Activated naive CD4-positive, alpha-beta T cell treated with anti-CD3 and anti-CD28 coated beads, Interleukin-2, amount 10 ng/mL, durations not matched to agents 7 days and 5 days (primary cell): ENCODE data around the gene NPTXR.

ENCODE experiments used
- CTCF ChIA-PET: fragments of 350-600 bp; sonication (Branson Sonifier 250); formaldehyde crosslinking; loops from one replicate; lab custom pipeline; 2021; ENCODE audit warnings: antibody characterized with exemption; lab: Charles Lee
- DNase-seq: peaks from one replicate; pipeline ENCODE4 v3.0.0-alpha.2; 2020
- H3K27ac Mint-ChIP-seq: one replicate; pipeline ENCODE4 v1.8.0; 2021; ENCODE audit warnings: mild to moderate bottlenecking, moderate library complexity, mixed read lengths
- H3K27me3 Mint-ChIP-seq: one replicate; pipeline ENCODE4 v1.8.0; 2021; ENCODE audit warnings: mild to moderate bottlenecking, mixed read lengths
- H3K36me3 Mint-ChIP-seq: one replicate; pipeline ENCODE4 v1.8.0; 2021; ENCODE audit warnings: mixed read lengths
- H3K4me1 Mint-ChIP-seq: one replicate; pipeline ENCODE4 v1.8.0; 2021; ENCODE audit warnings: mixed read lengths
- H3K4me3 Mint-ChIP-seq: one replicate; pipeline ENCODE4 v1.8.0; 2021; ENCODE audit warnings: mild to moderate bottlenecking, moderate library complexity, mixed read lengths
- H3K9me3 Mint-ChIP-seq: one replicate; pipeline ENCODE4 v1.8.0; 2021; ENCODE audit warnings: mixed read lengths

NPTXR gene

DNA sequence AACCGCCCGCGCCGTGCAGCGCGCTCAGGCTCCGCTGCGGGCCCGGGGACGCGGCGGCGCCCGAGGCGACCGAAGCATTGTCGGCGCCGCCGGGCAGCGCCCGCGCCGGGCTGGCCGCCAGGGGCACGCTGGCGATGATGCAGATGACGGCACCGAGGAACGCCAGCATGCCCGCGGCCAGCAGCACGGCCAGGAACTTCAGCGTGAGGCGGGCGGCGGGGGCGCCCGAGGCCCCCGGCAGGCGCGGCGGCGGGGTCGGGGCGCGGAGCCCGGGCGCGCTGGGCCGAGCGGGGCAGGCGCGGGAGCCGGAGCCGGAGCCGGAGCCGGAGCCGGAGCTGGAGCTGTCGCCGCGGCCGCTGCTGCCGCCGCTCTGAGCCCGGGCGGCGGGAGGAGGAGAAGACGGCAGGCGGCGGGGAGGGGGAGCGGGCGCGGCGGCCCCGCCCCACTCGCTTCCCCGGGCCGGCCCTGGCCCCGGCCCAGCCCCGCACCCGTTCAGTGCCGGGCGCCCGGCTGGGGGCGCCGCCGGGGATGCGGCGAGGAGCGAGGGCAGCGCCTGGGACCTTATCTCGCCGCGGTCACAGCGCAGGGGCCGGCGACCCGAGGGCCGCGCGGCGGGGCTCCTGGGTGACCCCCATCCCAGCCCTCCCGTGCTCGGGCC lies at the start of gene NPTXR:
TSS of gene NPTXR (minus strand) at position 372 of the 658 bp plus-strand sequence.
- H3K9me3 Mint-ChIP-seq: no peaks in the 10 kb centered on the region
- H3K27ac Mint-ChIP-seq: no peak within 1 kb of the TSS
- no peaks in the 10 kb centered on the region for H3K36me3 Mint-ChIP-seq
- H3K4me3 Mint-ChIP-seq: peak within 1 kb of the TSS; percentile 73
- CTCF ChIA-PET: interaction anchor here (0.6 to 1.6 kb wide), 6 partner anchors 9 to 76 kb away, joined by 3 to 7 read pairs (median 4); no protein-coding TSS in a partner anchor
- DNase-seq: peak; percentile 46
- peaks cover 15% of the 10 kb centered on the region for H3K4me1 Mint-ChIP-seq
- peaks cover 80% of the 10 kb centered on the region for H3K27me3 Mint-ChIP-seq

DNA sequence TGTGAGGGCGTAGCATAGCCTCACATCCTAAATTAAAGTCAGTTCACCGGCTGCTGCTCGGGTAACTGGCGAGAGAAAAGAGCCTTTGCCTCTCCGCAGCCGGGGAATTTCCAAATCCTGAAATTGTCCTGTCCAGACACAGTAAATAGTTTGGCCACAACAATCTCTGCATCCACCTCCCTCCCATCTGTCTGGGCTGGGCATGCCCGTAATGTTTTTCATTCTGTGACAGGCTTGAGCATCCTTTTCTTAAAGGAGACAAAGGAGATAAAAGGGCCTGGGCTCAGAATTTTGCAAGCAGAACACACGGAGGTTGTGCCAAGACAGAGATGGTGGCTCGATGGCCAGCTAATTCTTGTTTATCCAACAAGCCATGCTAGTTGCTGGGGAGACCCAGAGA lies 47.4 kb upstream of the NPTXR start:
- Mint-ChIP-seq H3K36me3 (no peaks in the 10 kb centered on the region), H3K4me3 (no peak overlapping the region), H3K4me1 (no peaks in the 10 kb centered on the region), H3K9me3 (no peaks in the 10 kb centered on the region), H3K27me3 (peaks cover 35% of the 10 kb centered on the region), H3K27ac (no peak overlapping the region)
- no peak for DNase-seq
- CTCF ChIA-PET: no interaction called here

DNA sequence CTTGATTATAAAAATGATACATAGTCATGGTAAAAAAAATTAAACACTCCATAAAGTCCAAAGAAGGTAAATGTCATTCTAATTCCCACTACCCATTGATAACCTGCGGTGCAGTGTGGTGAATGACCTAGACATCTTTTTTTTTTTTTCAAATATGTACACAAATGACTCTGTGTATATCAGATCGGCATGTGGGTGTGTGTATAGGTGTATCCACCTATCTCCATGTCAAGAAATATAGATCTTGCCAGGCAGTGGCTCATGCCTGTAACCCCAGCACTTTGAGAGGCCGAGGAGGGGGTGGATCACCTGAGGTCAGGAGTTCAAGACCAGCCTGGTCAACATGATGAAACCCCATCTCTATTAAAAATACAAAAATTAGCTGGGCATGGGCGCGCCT lies 46.5 kb upstream of the NPTXR start:
- no peaks in the 10 kb centered on the region for H3K9me3 Mint-ChIP-seq
- peaks cover 29% of the 10 kb centered on the region for H3K27me3 Mint-ChIP-seq
- no peak overlapping the region for H3K27ac Mint-ChIP-seq
- H3K4me1 Mint-ChIP-seq: no peaks in the 10 kb centered on the region
- no peak overlapping the region for H3K4me3 Mint-ChIP-seq
- DNase-seq: no peak
- CTCF ChIA-PET: interaction anchor here (1.4 kb wide), 1 partner anchor 20 kb away, joined by 4 read pairs; no protein-coding TSS in a partner anchor
- H3K36me3 Mint-ChIP-seq: no peaks in the 10 kb centered on the region

DNA sequence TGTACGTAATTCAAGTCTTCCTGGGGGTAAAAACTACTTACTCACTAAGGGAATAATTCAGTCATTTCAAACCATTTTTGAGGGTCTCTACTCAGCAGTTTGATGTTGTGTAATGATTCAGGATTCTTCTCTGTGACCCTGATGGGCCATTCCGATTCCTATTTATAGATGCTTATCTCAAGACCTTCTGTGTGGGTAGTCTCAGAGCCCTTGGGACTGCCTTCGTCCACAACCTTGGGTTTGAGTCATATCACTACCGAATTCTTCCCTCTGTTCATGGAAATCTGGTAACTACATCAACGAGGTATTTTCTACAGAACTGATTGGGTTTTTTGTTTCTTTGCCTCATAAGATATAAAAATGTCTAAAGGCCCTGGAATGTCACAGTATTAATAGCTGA lies 42.5 kb upstream of the NPTXR start:
- H3K27me3 Mint-ChIP-seq: peaks cover 27% of the 10 kb centered on the region
- CTCF ChIA-PET: no interaction called here
- no peak overlapping the region for H3K4me3 Mint-ChIP-seq
- no peak for DNase-seq
- no peaks in the 10 kb centered on the region for H3K36me3 Mint-ChIP-seq
- no peaks in the 10 kb centered on the region for H3K9me3 Mint-ChIP-seq
- peaks cover 17% of the 10 kb centered on the region for H3K4me1 Mint-ChIP-seq
- H3K27ac Mint-ChIP-seq: no peak overlapping the region

DNA sequence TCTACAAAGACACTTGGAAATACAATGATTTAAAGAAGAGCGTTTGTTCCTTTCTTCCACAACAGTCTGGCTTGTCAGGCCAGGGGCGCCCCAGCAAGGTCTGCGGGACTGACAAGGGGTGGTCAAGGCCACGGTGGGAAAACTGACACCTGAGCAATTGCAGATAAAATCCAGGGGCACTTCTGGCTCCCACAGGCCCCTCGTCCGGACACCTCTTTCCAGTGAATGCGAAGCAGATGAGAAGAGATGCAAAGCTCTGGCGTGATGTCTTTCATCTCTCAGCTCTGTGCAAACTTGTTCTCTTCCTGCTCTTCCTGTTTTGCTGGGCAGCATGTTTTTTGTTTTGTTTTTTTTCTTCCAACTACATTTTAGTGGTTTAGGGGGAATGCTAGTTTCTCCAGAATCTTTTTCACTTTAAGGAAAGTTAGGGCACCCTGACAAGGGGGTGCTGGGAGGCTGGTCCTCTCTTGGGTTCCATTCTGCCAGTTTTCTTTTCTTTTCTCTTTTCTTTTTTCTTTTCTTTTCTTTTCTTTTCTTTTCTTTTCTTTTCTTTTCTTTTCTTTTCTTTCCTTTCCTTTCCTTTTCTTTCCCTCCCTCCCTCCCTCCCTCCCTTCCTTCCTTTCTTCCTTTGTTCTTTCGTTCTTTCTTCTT lies 39.3 kb upstream of the NPTXR start:
- no peak for DNase-seq
- Mint-ChIP-seq H3K27ac (peak overlapping the region; percentile 79), H3K27me3 (peaks cover 32% of the 10 kb centered on the region), H3K4me1 (peaks cover 17% of the 10 kb centered on the region), H3K4me3 (no peak overlapping the region), H3K9me3 (no peaks in the 10 kb centered on the region), H3K36me3 (no peaks in the 10 kb centered on the region)
- CTCF ChIA-PET: interaction anchor here (4.2 kb wide), 1 partner anchor 14 kb away, joined by 16 read pairs; no protein-coding TSS in a partner anchor

DNA sequence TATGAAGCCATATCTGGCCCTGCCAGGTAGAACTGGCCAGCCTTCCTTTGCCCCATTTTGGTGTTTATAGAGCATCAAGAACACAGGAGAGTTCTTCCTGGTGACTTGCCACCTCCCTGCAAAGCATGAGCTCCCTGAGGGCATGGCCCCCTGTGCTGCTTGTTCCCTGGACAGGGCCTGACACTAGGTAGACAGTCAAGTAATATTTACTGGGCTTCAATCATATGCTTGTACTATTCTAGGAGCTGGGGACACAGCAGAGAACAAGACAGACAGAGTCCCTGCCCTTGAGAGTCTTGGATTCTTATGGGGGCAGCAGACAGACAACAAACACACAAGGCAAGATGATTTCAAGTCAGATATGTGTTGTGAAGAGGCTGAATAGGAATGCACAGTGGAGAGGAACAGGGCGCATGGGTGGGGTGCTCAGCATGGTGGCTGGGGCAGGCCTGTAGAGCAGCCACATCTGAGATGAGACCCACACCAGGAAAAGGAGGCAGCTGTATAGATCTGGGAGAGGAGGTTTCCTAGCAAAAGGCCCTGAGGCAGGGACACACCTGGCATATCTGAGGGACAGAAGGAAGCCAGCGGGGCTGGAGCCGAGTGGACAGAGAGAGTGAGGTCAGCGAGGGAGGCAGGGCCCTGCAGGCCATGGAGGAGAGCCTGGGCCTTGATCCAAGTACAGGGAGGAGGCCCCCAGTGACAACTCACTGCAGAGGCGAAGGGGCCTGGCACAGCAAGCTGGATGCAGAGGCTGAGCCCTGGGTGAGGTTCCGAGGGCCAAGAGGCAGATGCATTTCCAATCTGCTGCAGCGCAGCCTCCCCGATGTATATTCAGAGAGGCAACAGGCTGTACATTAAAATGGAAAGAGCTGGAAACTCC lies 38.4 kb upstream of the NPTXR start:
- peaks cover 17% of the 10 kb centered on the region for H3K4me1 Mint-ChIP-seq
- H3K27me3 Mint-ChIP-seq: peaks cover 36% of the 10 kb centered on the region
- H3K9me3 Mint-ChIP-seq: no peaks in the 10 kb centered on the region
- no peaks in the 10 kb centered on the region for H3K36me3 Mint-ChIP-seq
- no peak overlapping the region for H3K4me3 Mint-ChIP-seq
- peak overlapping the region; percentile 79 for H3K27ac Mint-ChIP-seq
- CTCF ChIA-PET: interaction anchor here (4.2 kb wide), 1 partner anchor 13 kb away, joined by 16 read pairs; no protein-coding TSS in a partner anchor
- no peak for DNase-seq

DNA sequence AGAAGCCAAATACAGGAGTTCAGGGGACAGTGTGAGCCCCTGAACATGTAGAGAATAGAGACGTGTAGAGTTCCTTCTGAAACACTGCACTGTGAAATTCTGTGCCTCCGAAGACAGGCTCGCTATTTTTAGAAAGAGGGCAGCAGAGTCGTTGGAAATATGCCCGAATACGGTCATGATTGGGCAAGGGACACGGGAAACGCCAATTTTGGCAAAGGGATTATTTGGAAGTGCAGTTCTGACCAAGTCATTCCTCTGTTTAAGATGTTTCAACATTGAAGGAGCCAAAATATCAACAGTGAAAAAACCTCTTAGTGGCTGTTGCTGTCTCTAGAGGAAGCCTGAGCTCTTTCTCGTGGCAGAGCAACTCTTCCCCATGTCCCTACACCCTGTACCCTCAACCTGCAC lies 37.6 kb upstream of the NPTXR start:
- no peak overlapping the region for H3K27ac Mint-ChIP-seq
- H3K4me3 Mint-ChIP-seq: no peak overlapping the region
- no peak for DNase-seq
- no peaks in the 10 kb centered on the region for H3K9me3 Mint-ChIP-seq
- peaks cover 17% of the 10 kb centered on the region for H3K4me1 Mint-ChIP-seq
- H3K36me3 Mint-ChIP-seq: no peaks in the 10 kb centered on the region
- H3K27me3 Mint-ChIP-seq: peaks cover 36% of the 10 kb centered on the region
- CTCF ChIA-PET: interaction anchor here (4.2 kb wide), 1 partner anchor 12 kb away, joined by 16 read pairs; no protein-coding TSS in a partner anchor

DNA sequence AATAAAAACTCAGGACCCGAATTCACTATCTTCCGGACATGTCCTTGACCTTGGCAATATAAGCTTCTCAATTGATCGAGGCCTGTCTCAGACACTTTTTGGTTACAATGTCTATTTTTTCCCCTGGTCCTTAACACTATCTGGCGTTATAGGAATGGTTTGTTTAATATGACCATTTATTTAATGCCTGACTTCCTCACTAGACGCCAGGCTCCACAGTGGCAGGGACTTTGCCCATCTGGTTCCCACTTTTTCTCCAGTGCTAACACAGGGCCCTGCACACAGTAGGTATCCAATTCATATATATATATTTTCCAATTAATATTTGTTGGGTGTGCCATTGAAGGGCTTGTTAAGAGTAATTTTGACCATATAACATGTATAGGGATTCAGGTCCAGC lies 36.1 kb upstream of the NPTXR start:
- CTCF ChIA-PET: interaction anchor here (2.1 kb wide), 1 partner anchor 10 kb away, joined by 7 read pairs; no protein-coding TSS in a partner anchor
- Mint-ChIP-seq H3K27ac (no peak overlapping the region), H3K4me1 (peaks cover 17% of the 10 kb centered on the region), H3K9me3 (no peaks in the 10 kb centered on the region), H3K27me3 (peaks cover 47% of the 10 kb centered on the region), H3K4me3 (no peak overlapping the region), H3K36me3 (no peaks in the 10 kb centered on the region)
- no peak for DNase-seq

DNA sequence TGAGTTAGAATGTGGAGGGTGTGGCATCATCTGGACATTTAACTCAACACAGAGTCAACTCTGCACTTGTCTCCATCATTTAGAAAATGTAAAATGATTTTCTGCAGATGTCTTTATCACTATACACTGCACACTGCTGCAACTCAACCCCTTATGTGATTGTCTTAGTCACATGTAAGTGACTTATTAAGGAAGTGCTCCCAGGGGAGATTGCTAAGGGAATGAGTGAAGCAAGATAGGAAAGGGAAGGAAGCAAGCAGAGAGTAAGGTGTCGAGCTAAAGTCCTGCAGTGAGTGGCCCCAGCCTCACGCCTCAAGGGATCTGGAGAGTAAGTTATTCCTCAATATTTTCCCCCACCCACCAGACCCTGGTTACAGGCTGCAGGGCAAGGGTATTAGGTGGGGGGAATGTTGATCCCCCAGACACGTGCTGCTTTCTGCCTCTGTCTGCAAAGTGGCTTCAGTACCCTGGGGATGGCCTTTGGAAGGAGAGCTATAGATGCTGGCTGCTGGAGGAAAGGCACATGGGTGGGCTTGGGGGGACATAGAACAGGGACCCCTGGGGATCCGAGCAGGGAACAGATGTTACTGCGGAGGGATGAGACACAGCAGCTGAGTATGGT lies 35.4 kb upstream of the NPTXR start:
- CTCF ChIA-PET: interaction anchor here (2.1 kb wide), 1 partner anchor 10 kb away, joined by 7 read pairs; no protein-coding TSS in a partner anchor
- no peaks in the 10 kb centered on the region for H3K36me3 Mint-ChIP-seq
- peaks cover 22% of the 10 kb centered on the region for H3K4me1 Mint-ChIP-seq
- H3K4me3 Mint-ChIP-seq: no peak overlapping the region
- H3K9me3 Mint-ChIP-seq: no peaks in the 10 kb centered on the region
- DNase-seq: no peak
- H3K27me3 Mint-ChIP-seq: peaks cover 46% of the 10 kb centered on the region
- H3K27ac Mint-ChIP-seq: no peak overlapping the region

DNA sequence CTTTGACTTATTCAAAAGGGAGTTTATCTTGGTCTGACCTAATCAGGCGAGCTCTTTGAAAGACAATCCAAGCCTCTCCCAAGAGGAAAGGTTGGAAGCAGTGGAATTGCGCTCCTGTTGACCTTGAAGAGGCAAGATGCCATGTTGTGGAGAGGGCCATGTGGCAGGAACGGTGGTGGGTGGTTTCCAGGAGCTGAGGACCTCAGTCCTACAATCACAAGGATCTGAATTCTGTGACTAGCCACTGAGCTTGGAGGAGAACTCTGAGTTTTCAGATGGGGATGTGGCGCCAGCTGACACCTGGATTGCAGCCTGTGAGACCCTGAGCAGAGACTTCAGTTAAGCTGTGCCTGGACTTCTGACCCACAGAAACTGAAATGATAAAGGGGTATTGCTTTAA lies 34.2 kb upstream of the NPTXR start:
- H3K4me3 Mint-ChIP-seq: no peak overlapping the region
- CTCF ChIA-PET: interaction anchor here (1.1 kb wide), 1 partner anchor 8 kb away, joined by 3 read pairs; no protein-coding TSS in a partner anchor
- H3K27ac Mint-ChIP-seq: no peak overlapping the region
- H3K36me3 Mint-ChIP-seq: no peaks in the 10 kb centered on the region
- H3K27me3 Mint-ChIP-seq: peaks cover 51% of the 10 kb centered on the region
- peaks cover 29% of the 10 kb centered on the region for H3K4me1 Mint-ChIP-seq
- DNase-seq: no peak
- H3K9me3 Mint-ChIP-seq: no peaks in the 10 kb centered on the region

DNA sequence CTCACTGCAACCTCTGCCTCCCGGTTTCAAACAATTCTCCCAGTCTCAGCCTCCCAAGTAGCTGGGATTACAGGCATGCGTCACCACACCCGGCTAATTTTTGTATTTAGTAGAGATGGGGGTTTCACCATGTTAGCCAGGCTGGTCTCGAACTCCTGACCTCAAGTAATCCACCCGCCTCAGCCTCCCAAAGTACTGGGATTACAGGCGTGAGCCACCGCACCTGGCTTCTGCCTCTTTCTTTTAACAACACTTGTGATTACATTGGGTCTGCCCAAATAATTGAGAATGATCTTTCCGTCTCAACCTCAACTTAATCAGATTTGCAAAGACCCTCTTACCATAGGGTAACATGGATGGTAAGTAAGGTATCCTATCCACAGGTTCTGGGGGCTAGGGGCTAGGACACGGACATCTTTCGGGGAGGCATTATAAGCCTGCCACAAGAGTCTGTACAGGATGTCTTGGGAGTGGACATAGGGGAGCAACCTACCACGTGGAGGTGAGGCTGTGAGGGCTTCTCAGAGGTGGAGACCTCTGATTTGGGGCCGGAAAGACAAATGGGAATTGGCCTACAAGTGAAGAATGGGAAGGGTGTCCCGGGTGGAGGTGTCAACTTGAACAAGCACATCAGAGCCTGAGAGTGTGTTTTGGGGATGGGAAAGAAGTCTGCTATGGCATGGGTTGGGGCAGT lies 30.8 kb upstream of the NPTXR start:
- peaks cover 40% of the 10 kb centered on the region for H3K4me1 Mint-ChIP-seq
- no peak overlapping the region for H3K4me3 Mint-ChIP-seq
- peak overlapping the region; percentile 42 for H3K27ac Mint-ChIP-seq
- H3K36me3 Mint-ChIP-seq: peaks cover 9% of the 10 kb centered on the region
- H3K9me3 Mint-ChIP-seq: no peaks in the 10 kb centered on the region
- no peak for DNase-seq
- CTCF ChIA-PET: interaction anchor here (1.4 to 1.8 kb wide), 2 partner anchors 78 to 129 kb away, joined by 4 read pairs; no protein-coding TSS in a partner anchor
- H3K27me3 Mint-ChIP-seq: peaks cover 51% of the 10 kb centered on the region

DNA sequence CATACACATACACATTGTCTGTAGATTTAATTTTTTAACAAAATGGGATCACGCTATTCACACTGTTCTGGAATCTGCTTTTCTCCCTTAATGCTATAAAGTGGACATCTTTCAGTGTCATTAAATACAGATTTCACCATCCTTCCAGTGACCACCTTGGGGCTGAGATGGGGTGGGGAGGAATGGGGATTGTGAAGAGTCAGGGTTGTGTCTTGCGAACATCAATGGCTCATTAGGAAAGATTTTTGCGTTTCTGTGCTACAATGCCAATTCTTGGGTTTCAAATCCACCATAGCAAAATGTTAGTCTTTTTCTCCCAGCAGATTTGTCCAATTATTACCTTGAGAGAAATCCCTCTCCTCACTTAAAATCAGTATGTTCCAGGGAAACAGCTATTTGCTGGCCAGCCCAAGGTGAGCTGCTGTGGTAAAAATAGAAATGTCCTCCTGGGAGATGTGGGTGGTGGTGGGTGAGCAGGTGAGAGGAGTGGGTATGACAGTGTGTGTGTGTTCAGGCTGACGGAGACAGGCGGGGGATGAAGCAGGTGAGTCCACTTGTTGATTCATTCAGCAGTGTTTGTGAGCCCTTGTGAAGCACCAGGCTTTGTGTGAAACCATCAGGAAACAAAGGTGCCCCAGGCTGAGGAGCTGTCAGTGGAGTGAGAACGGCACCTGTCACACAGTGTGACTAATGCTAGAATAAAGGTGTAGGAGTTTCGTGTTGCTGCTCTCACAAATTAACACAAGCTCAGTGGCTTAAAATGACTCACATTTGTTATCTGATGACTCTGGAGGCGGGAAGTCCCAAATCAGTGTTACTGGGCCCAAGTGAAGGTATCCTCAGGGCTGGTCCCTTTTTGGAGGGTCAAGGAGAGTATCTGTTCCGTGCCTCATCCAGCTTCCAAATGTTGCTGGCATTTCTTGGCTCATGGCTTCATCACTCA lies 29.9 kb upstream of the NPTXR start:
- Mint-ChIP-seq H3K36me3 (peaks cover 13% of the 10 kb centered on the region), H3K4me3 (peak overlapping the region; percentile 93), H3K9me3 (no peaks in the 10 kb centered on the region), H3K27ac (peak overlapping the region; percentile 42), H3K27me3 (peaks cover 43% of the 10 kb centered on the region), H3K4me1 (peaks cover 48% of the 10 kb centered on the region)
- DNase-seq: peak; percentile 58
- CTCF ChIA-PET: interaction anchor here (0.8 to 1.8 kb wide), 3 partner anchors 79 to 130 kb away, joined by 3 to 4 read pairs (median 4); no protein-coding TSS in a partner anchor
